ENCODE results near the gene ALB. TPM values are rescaled to one million over a fixed set of nuclear protein-coding genes. Genes with fewer than 3 reads are reported as not detected.
"Not testable (repeated sequence)": the region's sequence is repeated elsewhere in the genome, so short reads cannot be mapped to it uniquely, and the experiment has no call there.

Gene ALB
- total RNA-seq, 1 experiment from 2014 or later: 23.4 TPM

DNA sequence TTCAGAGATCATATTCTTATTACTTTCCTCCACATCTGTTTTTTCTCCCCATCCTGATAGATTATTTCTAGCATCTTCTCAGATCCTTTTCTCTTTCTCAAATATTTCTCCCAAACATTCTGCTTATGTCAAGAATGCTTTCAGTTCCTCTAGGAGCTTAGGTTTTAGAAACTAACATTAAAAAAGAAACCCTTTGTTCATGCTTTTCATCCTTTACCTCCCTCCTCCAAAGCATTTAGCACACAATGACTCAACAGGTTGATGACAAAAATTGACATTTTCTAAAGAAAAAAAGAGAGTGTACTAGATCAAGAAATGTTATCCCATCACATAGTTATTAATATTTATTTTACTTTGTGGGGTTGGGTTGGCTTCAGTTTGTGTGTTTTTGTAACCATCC lies 16.5 kb upstream of the ALB start (continued):
- no peak for TF ChIP-seq JAZF1 (CRISPR knock-in tag; IDR thresholded peaks at IDR 0.05)
- no peak for TF ChIP-seq OVOL2 (CRISPR knock-in tag; IDR thresholded peaks at IDR 0.05; ENCODE audit: borderline replicate concordance)
- TF ChIP-seq, protein P1, sequence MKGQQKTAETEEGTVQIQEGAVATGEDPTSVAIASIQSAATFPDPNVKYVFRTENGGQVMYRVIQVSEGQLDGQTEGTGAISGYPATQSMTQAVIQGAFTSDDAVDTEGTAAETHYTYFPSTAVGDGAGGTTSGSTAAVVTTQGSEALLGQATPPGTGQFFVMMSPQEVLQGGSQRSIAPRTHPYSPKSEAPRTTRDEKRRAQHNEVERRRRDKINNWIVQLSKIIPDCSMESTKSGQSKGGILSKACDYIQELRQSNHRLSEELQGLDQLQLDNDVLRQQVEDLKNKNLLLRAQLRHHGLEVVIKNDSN (CRISPR knock-in tag; IDR thresholded peaks at IDR 0.05): no peak
- TF ChIP-seq, protein P2, sequence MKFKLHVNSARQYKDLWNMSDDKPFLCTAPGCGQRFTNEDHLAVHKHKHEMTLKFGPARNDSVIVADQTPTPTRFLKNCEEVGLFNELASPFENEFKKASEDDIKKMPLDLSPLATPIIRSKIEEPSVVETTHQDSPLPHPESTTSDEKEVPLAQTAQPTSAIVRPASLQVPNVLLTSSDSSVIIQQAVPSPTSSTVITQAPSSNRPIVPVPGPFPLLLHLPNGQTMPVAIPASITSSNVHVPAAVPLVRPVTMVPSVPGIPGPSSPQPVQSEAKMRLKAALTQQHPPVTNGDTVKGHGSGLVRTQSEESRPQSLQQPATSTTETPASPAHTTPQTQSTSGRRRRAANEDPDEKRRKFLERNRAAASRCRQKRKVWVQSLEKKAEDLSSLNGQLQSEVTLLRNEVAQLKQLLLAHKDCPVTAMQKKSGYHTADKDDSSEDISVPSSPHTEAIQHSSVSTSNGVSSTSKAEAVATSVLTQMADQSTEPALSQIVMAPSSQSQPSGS (CRISPR knock-in tag; IDR thresholded peaks at IDR 0.05; ENCODE audit: borderline replicate concordance, low read depth): no peak
- no peak for TF ChIP-seq NR1H2 (CRISPR knock-in tag; IDR thresholded peaks at IDR 0.05)
- no peak for TF ChIP-seq ESRRA (CRISPR knock-in tag; IDR thresholded peaks at IDR 0.05; ENCODE audit: borderline replicate concordance)
- TF ChIP-seq, protein P3, sequence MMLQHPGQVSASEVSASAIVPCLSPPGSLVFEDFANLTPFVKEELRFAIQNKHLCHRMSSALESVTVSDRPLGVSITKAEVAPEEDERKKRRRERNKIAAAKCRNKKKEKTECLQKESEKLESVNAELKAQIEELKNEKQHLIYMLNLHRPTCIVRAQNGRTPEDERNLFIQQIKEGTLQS (CRISPR knock-in tag; conservative IDR thresholded peaks at IDR 0.05): no peak

DNA sequence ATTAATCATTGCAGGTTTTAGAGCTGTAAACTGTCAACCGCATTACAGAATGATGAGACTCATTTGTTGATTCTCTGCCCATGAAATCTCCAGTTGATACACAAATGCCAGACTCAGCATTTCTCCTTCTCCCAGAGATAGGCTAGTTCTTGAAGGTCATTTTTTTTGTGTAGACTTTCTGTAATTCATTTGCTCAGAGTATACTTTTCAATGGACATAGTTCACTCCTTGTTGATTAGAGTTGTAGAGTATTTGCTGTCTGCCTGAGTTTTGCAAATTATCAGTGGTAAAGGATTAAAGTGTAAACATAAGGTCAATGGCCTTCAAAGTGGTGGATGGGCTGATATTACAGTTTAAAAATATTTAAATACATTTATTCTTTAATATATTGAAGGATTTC lies 15.2 kb upstream of the ALB start:
- CTCF ChIA-PET: no interaction called here
- Mint-ChIP-seq H3K27me3 (ENCODE audit: low read depth) (no peaks in the 10 kb centered on the region), H3K4me1 (no peaks in the 10 kb centered on the region), H3K9me3 (peaks cover 18% of the 10 kb centered on the region), H3K27ac (no peak overlapping the region), H3K36me3 (no peaks in the 10 kb centered on the region), H3K4me3 (no peak overlapping the region)
- TF ChIP-seq, protein P4, sequence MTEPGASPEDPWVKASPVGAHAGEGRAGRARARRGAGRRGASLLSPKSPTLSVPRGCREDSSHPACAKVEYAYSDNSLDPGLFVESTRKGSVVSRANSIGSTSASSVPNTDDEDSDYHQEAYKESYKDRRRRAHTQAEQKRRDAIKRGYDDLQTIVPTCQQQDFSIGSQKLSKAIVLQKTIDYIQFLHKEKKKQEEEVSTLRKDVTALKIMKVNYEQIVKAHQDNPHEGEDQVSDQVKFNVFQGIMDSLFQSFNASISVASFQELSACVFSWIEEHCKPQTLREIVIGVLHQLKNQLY (CRISPR knock-in tag; IDR thresholded peaks at IDR 0.05): no peak
- TF ChIP-seq, protein P5, sequence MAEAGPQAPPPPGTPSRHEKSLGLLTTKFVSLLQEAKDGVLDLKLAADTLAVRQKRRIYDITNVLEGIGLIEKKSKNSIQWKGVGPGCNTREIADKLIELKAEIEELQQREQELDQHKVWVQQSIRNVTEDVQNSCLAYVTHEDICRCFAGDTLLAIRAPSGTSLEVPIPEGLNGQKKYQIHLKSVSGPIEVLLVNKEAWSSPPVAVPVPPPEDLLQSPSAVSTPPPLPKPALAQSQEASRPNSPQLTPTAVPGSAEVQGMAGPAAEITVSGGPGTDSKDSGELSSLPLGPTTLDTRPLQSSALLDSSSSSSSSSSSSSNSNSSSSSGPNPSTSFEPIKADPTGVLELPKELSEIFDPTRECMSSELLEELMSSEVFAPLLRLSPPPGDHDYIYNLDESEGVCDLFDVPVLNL (CRISPR knock-in tag; IDR thresholded peaks at IDR 0.05; ENCODE audit: borderline replicate concordance, low read depth): no peak
- TF ChIP-seq, protein P6, sequence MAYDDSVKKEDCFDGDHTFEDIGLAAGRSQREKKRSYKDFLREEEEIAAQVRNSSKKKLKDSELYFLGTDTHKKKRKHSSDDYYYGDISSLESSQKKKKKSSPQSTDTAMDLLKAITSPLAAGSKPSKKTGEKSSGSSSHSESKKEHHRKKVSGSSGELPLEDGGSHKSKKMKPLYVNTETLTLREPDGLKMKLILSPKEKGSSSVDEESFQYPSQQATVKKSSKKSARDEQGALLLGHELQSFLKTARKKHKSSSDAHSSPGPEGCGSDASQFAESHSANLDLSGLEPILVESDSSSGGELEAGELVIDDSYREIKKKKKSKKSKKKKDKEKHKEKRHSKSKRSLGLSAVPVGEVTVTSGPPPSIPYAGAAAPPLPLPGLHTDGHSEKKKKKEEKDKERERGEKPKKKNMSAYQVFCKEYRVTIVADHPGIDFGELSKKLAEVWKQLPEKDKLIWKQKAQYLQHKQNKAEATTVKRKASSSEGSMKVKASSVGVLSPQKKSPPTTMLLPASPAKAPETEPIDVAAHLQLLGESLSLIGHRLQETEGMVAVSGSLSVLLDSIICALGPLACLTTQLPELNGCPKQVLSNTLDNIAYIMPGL (CRISPR knock-in tag; IDR thresholded peaks at IDR 0.05): no peak
- TF ChIP-seq ETV6 (CRISPR knock-in tag; IDR thresholded peaks at IDR 0.05) (no peak), NR3C1 (CRISPR knock-in tag; conservative IDR thresholded peaks at IDR 0.05; ENCODE audit: low read depth) (no peak), CREM (CRISPR knock-in tag; IDR thresholded peaks at IDR 0.05) (no peak), ZNF138 (CRISPR knock-in tag; conservative IDR thresholded peaks at IDR 0.05) (no peak)
- TF ChIP-seq, protein P1 (CRISPR knock-in tag; IDR thresholded peaks at IDR 0.05): no peak
- DNase-seq (ENCODE audit: low spot score): no peak
- no peak for ATAC-seq
- POLR2A ChIA-PET: no interaction called here

DNA sequence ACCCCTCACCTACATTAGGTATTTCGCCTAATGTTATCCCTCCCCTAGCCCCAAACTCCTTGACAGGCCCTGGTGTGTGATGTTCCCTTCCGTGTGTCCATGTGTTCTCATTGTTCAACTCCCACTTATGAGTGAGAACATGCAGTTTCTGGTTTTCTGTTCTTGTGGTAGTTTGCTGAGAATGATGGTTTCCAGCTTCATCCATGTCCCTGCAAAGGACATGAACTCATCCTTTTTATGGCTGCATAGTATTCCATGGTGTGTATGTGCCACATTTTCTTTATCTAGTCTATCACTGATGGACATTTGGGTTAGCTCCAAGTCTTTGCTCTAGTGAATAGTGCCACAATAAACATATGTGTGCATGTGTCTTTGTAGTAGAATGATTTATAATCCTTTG lies 14.4 kb upstream of the ALB start:
- POLR2A ChIA-PET; H3K4me1 Mint-ChIP-seq; H3K36me3 Mint-ChIP-seq; H3K4me3 Mint-ChIP-seq; H3K27ac Mint-ChIP-seq; CTCF ChIA-PET; H3K27me3 Mint-ChIP-seq (ENCODE audit: low read depth); DNase-seq (ENCODE audit: low spot score); ATAC-seq: not testable (repeated sequence)
- H3K9me3 Mint-ChIP-seq: peaks cover 18% of the 10 kb centered on the region
